ENCODE results near the gene N4BP3. TPM values are rescaled to one million over a fixed set of nuclear protein-coding genes. Genes with fewer than 3 reads are reported as not detected.

Gene N4BP3
- total and polyA plus RNA-seq, 2 of the 13 experiments (the other 11 are each of a cell fraction or from before 2014, with no cell fraction given) = 0.13 TPM; not detected in 1

- TF ChIP-seq, protein P1, sequence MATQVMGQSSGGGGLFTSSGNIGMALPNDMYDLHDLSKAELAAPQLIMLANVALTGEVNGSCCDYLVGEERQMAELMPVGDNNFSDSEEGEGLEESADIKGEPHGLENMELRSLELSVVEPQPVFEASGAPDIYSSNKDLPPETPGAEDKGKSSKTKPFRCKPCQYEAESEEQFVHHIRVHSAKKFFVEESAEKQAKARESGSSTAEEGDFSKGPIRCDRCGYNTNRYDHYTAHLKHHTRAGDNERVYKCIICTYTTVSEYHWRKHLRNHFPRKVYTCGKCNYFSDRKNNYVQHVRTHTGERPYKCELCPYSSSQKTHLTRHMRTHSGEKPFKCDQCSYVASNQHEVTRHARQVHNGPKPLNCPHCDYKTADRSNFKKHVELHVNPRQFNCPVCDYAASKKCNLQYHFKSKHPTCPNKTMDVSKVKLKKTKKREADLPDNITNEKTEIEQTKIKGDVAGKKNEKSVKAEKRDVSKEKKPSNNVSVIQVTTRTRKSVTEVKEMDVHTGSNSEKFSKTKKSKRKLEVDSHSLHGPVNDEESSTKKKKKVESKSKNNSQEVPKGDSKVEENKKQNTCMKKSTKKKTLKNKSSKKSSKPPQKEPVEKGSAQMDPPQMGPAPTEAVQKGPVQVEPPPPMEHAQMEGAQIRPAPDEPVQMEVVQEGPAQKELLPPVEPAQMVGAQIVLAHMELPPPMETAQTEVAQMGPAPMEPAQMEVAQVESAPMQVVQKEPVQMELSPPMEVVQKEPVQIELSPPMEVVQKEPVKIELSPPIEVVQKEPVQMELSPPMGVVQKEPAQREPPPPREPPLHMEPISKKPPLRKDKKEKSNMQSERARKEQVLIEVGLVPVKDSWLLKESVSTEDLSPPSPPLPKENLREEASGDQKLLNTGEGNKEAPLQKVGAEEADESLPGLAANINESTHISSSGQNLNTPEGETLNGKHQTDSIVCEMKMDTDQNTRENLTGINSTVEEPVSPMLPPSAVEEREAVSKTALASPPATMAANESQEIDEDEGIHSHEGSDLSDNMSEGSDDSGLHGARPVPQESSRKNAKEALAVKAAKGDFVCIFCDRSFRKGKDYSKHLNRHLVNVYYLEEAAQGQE (IDR thresholded peaks at IDR 0.05; ENCODE audit: borderline replicate concordance in 1 of 2, low read depth in 1 of 2, low read length in 2 of 2) = no peak; a peak in 1 of 4 replicates
- TF ChIP-seq SIX1 (CRISPR knock-in tag; IDR thresholded peaks at IDR 0.05; ENCODE audit: borderline replicate concordance) = no peak
- peak; percentile 21; the same call in 1 of the 2 replicates for TF ChIP-seq ZNF333 (CRISPR knock-in tag; IDR thresholded peaks at IDR 0.05; ENCODE audit: borderline replicate concordance)
- no peak; the same call in 1 of the 2 replicates for TF ChIP-seq CREB1 (IDR thresholded peaks at IDR 0.05)
- no peak for TF ChIP-seq CREB1 (CRISPR knock-in tag; IDR thresholded peaks at IDR 0.05)
- no peak for TF ChIP-seq MIER2 (CRISPR knock-in tag; IDR thresholded peaks at IDR 0.05)
- peak; percentile 84 for TF ChIP-seq YEATS4 (CRISPR knock-in tag; IDR thresholded peaks at IDR 0.05; ENCODE audit: borderline replicate concordance)
- peak; percentile 83 for TF ChIP-seq NR2C2 (CRISPR knock-in tag; IDR thresholded peaks at IDR 0.05; ENCODE audit: borderline replicate concordance)
- peak; percentile 67; the same call in 1 of the 2 replicates for TF ChIP-seq ZNF563 (CRISPR knock-in tag; IDR thresholded peaks at IDR 0.05)
- no peak for TF ChIP-seq MIXL1 (CRISPR knock-in tag; IDR thresholded peaks at IDR 0.05)
- TF ChIP-seq PAF1 (CRISPR knock-in tag; IDR thresholded peaks at IDR 0.05) = no peak
- no peak for TF ChIP-seq ZNF337 (CRISPR knock-in tag; IDR thresholded peaks at IDR 0.05; ENCODE audit: borderline replicate concordance, low read depth)
- TF ChIP-seq ZBED4 (CRISPR knock-in tag; IDR thresholded peaks at IDR 0.05; ENCODE audit: borderline replicate concordance) = peak; percentile 86; the same call in 1 of the 2 replicates
- TF ChIP-seq, protein P2, sequence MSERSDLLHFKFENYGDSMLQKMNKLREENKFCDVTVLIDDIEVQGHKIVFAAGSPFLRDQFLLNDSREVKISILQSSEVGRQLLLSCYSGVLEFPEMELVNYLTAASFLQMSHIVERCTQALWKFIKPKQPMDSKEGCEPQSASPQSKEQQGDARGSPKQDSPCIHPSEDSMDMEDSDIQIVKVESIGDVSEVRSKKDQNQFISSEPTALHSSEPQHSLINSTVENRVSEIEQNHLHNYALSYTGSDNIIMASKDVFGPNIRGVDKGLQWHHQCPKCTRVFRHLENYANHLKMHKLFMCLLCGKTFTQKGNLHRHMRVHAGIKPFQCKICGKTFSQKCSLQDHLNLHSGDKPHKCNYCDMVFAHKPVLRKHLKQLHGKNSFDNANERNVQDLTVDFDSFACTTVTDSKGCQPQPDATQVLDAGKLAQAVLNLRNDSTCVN (CRISPR knock-in tag; IDR thresholded peaks at IDR 0.05; ENCODE audit: borderline replicate concordance) = no peak
- TF ChIP-seq, protein P3, sequence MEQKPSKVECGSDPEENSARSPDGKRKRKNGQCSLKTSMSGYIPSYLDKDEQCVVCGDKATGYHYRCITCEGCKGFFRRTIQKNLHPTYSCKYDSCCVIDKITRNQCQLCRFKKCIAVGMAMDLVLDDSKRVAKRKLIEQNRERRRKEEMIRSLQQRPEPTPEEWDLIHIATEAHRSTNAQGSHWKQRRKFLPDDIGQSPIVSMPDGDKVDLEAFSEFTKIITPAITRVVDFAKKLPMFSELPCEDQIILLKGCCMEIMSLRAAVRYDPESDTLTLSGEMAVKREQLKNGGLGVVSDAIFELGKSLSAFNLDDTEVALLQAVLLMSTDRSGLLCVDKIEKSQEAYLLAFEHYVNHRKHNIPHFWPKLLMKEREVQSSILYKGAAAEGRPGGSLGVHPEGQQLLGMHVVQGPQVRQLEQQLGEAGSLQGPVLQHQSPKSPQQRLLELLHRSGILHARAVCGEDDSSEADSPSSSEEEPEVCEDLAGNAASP (CRISPR knock-in tag; IDR thresholded peaks at IDR 0.05; ENCODE audit: borderline replicate concordance) = no peak
- TF ChIP-seq HOXA9 (CRISPR knock-in tag; IDR thresholded peaks at IDR 0.05; ENCODE audit: borderline replicate concordance) = 0 out of 2 replicates have a peak, but pooled peaks have one; percentile 38
- peak; percentile 56 for TF ChIP-seq AGO1 (IDR thresholded peaks at IDR 0.05; ENCODE audit: low read depth, low read length, poor library complexity, severe bottlenecking)
- TF ChIP-seq CREM (IDR thresholded peaks at IDR 0.05) = no peak
- no peak for TF ChIP-seq CREM (CRISPR knock-in tag; IDR thresholded peaks at IDR 0.05)
Observed at GRCh38 chr5:178130576-178131445, 17.5 kb downstream of the N4BP3 start, which contains the start of gene RMND5B (continued).
